NCI-H1092 treated with DMSO at 0.1 percent for 48 hours (cell line): ENCODE results near the gene AVP.

ENCODE experiments used
- DNase-seq: peaks from one replicate; lab custom pipeline; 2025; lab: John Stamatoyannopoulos, UW

AVP gene

DNA sequence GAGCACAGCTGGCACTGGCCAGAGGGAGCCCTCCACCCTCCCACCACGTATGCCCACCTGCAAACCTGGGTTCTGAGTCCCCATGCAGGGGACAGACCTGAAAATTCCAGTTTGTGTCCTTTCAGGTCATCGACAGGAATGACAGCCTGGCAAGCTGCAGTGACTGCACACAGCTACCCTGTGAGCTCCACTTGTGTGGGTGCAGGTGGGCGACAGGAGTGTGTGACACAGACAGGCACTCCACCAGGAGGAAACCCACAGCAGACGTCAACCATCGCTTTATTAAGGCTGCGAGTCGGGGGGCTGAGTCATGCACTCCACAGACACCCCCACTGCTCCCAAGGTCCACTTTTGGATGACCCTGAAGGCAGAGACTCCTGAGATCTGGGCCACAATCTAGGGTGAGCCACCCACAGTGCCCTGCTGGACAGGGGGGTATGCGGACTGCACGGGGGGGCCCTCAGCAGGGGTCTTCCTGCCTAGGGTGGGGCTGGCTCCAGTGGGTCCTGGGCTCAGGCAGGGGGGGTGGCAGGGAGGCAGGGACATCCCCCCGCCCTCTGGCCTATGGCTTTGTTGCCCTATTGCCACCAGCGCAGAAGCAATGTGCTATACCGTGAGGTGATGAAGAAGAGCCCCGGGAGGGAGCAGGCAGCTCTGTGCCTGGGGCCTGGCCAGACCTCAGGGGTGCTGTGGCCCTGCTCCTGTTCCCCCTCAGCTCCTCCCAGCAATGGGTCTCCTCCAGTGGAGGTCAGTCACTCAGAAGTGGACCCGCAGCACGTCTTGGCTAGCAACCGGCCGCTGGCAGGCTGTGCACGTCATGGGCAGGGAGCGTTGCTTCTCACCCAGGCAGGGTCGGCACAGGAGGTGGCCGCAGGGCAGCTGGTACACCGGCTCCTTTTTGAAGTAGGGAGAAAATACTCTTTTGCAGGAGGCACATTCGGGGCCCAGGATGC lies 25.1 kb upstream of the AVP start:
- no peak for DNase-seq

DNA sequence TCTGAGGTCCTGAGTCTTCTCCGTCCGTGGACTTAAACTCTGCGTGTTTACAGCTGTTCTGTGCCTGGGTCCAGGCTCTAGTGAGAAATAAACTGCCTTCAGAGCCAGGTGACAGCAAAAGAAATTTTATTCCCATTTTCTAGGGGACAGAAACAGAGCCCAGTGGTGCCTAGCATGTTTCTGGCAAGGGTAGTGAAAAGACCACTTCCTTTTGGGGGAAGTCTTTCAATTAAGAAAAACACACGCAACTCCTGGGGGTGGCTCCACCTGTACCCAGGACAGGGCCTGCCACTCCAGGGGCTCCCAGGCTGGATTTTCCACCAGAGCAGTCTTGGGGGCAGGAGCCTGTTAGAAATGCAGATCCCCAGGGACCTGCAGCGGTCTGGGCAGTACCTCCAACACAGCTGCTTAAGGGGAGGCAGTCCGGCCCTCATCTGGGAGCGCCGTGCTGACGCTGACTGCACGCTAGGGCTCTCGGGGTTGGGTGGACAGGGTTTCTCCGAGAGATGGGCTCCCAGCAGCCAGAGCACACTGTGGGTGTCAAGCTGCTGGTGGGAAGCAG lies 23.0 kb upstream of the AVP start:
- no peak for DNase-seq

DNA sequence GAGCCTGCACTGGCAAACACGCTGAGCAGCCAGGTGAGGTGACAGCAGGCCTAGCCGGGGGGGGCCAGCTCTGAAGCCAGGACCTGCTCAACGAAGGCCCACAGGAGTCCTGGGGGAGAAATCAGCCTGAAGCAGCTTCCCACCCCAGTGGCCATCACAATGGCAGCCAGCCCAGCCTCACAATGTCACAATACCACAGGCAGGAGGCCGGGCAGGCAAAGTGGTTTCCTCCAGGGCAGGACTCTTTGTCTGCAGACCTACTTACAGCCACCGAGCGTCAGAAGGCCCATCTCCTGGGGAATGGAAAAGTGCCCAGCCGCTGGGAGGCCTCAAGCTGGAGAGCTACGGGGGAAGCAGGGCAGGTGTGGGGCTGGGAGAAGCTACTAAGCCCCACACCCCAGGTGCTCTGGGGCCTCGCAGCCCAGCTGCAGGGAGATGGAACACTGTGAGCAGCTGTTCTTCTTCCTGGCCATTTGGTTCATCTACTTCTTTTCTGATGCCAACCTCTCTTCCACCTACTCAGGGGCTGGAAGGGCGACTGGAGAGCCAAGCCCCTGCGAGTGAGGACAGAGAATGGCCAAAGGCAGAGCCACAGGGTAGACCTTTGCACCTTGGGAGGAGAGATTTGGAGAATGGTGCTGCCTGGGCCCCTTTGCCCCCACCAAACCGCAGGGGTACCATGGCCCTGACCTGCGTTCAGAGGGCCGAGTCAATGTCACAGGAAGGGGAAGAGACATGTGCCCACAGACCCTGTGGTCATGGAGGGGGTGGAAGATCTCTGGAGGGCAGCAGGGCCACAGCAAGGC lies 22.3 kb upstream of the AVP start:
- peak; percentile 70 for DNase-seq

DNA sequence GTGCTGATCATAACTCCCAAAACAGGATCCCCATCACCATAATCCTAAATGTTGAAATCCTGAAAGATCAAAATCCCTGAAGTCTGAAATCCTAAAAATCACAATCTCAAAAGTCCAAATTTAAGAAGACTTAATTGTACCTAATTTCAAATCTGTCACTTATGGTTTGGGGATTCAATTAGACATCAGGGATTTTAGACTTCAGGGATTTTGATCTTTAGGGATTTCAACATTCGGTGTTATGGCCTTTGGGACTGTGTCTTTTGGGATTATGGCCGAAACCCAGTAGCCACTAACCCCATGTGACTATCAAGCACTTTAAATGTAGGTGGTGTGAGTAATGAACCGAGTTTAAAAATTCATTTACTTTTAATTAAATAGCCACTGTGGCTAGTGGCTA lies 21.7 kb upstream of the AVP start:
- DNase-seq = no peak

DNA sequence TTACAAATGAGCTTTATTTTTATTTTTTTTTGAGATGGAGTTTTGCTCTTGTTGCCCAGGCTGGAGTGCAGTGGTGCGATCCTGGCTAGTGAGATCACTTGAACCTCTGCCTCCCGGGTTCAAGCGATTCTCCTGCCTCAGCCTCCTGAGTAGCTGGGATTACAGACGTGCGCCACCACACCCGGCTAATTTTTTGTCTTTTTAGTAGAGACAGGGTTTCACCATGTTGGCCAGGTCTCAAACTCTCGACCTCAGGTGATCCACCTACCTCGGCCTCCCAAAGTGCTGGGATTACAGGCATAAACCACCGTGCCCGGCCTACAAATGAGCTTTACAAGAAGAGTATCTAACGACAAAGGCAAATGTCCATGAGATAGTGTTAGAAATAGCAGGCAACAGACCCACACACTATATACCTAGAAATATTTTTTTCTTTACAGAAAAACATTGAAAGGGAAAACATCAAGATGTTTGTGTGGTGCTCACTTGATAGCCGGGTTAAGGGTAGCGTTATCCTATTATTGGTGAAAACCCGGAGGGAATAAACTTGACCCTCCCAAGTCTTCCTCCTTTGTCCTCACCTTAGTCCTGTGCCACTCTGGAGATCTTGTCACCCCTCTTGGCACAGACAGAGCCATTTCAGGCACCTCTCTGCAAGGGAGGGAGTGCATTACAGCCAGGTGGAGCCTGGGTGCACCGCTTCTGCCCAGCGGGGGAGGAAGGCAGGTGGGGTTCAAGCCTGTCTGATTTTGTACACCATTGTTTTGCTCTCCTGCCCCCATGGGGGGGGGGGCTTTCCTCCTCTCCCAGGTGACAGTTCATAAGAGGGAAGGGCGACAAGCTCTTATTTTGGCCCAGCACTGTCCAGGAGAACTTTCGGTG lies 21.0 kb upstream of the AVP start:
- DNase-seq = no peak

DNA sequence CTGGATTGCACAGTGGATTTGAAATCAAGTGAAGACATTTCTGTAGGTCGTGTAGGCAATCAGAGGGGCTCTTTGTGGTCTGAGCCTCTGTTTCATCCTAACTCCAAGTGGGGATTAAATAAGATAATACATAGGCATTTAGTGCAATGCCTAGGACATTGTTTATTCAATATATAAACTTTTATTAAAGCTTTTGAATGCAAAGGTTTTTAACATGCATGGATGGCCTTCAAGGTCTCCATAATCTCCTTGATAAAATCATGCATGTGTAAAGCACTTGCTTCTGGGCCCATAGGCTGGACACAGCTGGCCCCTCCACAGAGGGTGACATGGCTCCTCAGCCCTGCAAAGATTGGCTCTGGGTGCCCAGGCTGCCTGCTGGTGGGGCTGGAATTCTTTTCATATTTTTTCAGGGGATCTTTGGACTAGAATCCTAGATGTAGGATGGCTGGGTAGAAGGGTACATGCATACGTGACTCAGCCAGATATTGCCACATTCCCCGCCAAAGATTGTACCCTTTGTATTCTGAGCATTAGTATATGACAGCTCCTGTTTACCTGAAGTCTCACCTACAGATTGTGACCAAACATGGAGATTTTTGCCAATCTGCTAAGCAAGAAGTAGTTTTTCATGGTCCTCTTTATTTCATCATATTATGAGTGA lies 19.0 kb upstream of the AVP start:
- DNase-seq = no peak

DNA sequence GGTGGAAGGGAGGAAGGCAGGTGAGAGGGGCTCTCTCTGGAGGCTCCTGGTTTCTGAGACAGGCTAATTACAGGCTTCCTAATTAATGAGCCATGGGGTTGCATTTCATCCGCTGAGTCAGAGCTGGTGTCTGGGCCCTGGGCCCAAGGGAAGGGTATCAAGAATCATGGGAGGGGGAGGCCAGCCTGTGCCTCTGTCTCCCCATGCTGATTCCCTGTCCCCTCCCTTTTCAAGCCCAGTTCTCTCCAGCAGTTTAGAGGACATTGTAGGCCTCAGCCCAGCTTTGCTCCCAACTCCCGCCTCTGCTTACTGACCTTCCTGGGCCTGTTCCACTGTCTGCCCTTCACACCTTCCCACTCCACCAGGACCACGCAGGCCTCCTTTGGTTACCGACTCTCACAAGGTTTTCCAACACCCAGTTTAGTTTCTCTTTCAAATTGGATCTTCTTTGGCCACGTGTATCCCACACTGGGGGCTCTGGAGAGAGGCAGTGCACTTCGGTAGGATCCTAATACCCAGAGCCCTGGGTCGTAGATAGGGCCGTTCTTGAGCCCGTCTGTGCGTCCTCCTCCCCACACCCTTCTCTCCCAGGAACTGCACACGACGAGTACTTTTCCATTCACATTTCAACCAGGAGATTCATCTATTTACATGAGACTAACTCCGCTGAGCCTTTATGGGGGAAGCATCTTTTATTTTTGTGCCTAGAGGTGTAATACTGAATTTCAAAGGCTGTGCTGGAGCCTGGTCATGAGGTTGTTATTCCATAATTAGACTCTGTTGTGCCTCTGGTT lies 18.2 kb upstream of the AVP start:
- DNase-seq = no peak

DNA sequence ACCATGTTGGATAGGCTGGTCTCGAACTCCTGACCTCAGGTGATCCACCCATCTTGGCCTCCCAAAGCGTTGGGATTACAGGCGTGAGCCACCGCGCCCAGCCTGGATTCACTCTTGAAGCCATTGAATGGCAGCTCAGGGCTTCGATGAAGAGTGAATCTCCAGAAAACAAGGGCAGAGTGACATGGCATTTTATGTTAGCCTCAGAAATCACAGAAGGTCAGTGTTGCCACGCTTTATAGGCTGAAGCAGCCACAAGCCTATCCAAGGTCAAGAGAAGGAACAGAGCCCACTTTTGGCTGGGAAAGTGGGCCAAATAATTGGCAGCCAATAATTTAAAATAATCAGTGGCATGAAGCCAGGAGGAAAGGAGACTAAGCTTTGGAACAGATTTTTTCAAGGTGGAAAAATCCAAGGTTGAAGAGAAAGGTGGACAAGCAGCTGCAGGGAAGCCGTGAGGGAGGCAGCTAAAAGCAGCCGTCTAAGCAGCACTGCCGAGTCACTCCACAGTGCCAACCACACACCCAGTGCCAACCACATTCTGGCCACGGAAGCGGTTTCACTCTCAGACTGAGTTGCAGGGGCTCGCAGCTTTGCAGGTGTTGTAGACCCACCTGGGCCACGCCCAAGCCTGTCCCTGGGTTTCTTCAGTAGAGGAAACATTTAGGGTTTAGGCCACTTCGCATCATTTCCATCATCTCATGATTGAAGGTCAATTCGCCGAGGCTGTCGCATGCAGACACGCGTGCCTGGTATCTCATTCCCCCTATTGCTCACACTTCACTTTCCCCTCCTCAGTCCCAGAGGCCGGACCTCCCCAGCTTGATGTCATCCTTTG lies 17.4 kb upstream of the AVP start:
- DNase-seq = no peak

DNA sequence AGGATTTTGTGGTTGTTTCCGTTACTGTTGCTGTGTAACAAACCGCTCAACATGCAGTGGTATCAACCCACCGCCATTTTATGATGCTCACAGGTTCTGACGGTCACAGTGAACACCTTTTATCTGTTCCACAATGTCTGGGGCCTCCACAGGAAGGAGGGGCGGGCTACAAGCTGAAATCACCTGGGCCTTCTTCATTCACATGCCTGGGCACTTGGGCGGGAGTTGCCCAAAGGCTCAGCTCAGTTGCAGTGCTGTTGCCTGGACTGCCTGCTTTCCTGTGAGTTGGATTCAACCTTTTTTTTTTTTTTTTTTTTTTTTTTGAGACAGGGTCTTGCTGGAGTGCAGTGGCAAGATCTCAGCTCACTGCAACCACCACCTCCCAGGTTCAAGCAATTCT lies 16.7 kb upstream of the AVP start:
- DNase-seq = no peak

DNA sequence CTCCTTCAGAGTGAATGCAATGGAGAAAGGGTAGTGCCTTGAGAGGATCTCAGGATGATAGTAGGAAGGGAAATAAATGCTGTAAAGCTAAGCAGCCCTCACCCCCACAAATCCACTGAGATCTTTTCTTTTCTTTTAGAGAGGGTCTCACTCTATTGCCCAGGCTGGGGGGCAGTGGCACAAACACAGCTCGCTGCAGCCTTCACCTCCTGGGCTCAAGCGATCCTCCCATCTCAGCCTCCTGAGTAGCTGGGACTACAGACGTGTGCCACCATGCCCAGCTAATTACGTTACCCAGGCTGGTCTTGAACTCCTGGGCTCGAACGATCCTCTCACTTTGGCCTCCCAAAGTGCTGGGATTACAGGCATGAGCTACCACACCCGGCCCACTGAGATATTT lies 16.0 kb upstream of the AVP start:
- DNase-seq = no peak

DNA sequence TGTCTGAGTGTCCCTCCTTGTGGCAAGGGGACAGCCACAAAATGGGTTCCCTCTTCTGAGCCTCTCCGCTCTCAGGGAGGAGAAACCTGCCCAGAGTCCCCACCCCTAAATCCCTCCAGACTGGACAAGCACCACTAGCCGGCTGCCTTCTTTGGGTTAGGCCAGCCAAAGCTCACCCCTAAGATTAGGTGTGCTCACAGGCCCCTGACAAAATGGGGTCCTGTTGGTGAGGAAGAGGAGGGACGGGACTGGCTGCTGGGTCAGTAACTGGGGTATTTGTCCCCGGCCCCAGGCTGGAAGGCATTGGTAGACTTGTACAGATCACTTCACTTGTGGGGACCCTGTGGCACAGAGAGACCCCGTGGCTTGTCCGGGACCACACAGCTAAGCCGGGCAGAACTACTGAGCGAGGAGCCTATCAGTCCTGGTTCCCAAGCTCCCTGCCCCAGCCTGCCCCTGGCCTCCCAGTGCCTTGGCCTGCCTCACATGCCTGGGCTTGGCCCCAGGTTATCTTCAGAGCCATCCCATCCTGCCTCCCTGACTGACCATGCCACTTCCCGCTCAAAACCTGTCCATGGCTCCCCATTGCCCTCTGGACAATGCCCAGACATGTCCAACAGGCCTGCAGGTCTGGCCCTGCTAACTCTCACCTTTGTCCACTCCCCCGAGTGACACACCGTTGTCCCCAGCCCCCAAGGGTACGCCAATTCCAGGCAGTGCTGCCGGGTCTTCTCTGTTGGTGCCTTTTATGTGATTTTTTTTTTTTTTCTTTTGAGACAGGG lies 10.5 kb upstream of the AVP start:
- no peak for DNase-seq

DNA sequence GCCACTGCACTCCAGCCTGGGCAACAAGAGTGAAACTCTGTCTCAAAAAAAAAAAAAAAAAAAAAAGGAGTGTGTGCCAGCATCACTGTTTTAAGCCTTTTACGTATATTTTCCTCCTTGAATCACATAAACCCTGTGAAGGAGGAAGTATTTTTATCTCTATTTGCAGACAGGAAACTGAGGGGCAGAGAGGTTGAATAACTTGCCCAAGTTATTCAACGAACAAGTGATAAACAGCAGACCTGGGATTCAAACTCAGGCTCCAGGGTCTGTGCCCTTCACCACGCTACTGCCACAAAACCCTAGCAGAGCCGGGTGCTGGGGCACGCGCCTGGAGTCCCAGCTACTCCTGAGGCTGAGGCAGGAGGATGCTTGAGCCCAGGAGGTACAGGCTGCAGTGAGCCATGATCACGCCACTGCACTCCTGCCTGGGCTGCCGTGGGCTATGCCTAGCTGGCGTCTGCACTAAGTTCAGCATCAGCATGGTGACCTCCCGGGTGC lies 9.4 kb upstream of the AVP start:
- DNase-seq = no peak

DNA sequence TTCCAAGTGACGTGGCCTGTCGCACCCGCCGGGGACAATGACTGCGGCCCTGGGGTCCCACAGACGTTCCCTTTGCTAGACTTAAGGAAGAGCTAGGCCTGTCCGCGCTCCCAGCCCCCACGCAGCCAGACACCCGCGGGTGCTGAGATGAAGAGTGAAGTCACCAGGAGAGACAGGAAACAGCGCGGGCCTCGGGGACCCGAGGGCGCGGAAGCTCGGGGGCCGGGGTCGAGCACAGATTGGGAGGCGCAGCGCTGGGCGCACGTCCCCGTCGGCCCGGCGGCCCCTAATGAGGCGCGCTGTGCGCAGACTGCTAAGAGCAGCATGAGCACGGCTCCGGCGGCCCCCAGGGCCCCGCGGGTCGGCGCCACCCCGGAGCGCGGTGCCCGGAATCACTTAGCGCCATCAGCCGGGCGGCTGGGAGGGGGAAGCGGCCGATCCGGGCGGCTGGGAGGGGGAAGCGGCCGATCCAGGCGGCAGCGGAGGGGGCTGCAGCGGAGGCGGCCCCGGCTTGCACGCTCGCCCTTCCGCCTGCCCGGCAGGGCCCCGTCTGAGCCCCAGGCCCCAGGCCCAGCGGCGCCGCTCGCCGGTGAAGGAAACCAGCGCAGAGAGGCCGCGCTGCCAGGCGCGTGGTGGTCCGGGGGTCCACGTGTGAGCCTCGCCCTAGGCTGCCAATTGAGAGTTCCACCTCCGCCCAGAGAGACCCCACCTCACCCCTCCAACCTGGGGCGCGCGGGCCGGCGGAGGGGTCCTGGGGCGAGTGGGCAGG lies 8.3 kb upstream of the AVP start:
- no peak for DNase-seq

DNA sequence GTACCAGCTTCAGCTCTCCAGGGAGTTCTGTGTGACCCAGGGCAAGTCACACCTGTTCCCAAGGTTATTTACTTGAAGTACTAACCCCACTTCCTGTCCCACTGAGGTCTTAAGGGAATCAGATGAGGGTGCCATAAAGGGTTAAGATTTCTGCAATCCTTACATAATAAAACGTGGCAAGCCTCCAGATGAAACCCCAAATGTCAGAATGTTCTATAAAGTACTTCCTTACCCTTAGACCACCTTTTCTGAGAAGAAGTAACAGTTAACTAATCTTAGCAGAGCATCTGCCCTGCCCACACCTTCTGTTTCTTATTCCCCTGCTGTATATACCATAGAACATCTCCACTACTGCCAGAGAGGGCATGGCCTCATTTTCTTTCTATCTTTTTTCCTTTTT lies 6.0 kb upstream of the AVP start:
- DNase-seq = no peak

DNA sequence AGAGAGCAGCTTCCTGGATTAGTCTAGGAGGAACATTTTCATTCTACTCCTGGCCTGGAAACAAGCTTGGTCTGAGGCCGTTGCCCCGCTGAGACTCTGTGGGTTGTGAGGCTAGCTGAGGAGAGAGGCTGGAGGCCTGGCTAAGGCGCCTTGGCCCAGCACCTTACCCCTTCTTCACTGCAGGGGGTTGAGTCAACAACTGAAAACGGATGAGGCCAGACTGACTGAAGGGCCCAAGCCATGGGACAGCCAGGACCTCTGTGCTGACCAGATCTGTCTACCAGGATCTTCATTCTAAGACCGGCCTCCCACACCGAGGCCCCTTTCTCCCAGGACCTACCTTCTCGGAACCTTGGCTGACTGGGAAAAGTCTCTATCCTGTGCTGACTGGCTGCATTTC lies 3.5 kb upstream of the AVP start:
- DNase-seq = no peak

DNA sequence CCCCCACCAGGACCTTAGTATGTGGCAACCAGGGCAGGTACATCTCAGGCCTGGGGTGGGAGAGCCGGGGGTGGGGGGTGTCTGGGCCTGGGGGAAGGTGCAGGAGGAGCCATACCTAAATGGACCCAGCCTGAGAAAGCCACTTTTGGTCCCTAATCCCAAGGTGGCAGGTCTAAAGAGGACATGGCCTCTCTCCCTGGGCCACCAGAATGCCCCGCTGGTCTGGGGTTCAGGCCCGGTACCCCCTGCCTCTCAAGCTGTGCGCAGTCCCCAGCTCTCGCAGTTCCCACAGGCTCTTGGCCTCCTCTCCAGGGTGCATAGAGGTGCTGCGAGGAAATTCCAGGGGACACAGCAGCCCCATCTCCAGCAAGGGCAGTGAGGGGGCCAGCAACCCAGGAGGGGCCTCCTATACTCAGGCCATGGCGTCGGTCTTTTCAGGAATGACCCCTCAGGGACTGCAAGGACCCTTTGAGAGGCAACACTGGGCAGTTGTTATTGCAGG lies 1.1 kb upstream of the AVP start:
- no peak for DNase-seq

DNA sequence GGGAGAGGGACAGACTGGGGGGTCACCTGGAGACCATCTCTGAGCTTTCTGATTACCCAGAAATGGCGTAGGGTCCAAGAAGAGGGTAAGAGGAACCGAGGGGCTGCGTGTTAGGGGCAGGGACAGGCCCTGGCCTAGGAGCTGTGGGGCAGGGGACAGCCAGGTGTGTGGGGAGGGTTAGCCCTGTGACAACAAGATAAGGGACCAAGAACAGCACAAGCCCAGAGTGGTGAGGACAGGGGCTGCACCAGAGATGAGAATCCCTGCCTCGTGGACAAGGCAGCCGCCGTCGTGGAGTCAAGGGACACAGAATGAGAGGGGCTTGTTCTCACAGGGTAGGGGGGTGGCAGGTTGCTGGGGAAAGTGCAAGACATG lies 449 bp upstream of the AVP start:
- no peak for DNase-seq
